ENCODE data around the gene SCYL3. TPM values are rescaled to one million over a fixed set of nuclear protein-coding genes. Genes with fewer than 3 reads are reported as not detected.
A peak's percentile ranks its signal among the peaks of the same experiment; 100 is the strongest.

Gene SCYL3
- total RNA-seq, 1 experiment from 2014 or later = 5.9 TPM

DNA sequence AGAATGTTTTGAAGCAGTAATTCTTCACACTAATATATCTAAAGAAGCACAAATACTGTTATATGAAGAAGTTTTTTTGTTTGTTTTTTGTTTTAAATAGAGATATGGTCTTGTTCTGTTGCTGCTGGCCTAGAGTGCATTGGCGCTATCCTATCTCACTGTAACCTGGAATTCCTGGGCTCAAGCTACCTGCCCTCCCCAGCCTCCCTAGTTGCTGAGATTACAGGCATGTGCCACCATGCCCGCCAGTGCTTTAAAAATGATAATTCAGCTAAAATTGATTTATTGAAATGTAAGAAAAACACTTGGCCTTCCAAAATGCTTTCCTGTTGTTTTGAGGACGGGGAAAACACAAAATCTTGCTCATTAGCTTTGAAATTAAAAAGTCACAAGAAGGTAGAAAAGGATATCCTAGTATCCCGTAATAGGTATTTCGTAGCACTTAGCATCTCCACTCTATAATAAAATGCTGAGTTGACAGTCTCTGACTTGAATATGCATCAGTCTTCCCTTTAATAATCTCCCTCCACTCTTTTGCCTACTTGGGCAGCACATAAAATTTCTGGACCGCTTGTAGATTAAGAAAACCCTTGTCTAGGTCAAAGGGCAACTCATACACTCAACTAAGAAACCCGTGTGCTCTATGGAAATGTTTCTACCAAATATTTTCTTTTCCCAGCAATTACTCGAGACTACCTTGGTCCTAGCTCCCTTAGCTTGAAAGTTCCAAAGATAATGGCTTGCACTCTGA lies 1.3 kb downstream of the SCYL3 start:
- Histone ChIP-seq H3K36me3 (ENCODE audit: control insufficient read depth, insufficient read depth, low read length) (no peaks in the 10 kb centered on the region), H3K9me3 (no peaks in the 10 kb centered on the region), H3K27me3 (replicated peaks; ENCODE audit: control insufficient read depth, insufficient read depth, low read length) (no peaks in the 10 kb centered on the region), H3K4me3 (ENCODE audit: low read depth, low read length) (peak overlapping the region; percentile 63), H3K4me1 (peaks cover 26% of the 10 kb centered on the region)
- Mint-ChIP-seq H3K4me3 (ENCODE audit: unreplicated experiment) (peak overlapping the region; percentile 85), H3K27me3 (ENCODE audit: insufficient read depth, unreplicated experiment) (peaks cover 7% of the 10 kb centered on the region), H3K36me3 (ENCODE audit: insufficient read depth, unreplicated experiment) (peaks cover 23% of the 10 kb centered on the region), H3K4me1 (ENCODE audit: low read depth, unreplicated experiment) (peaks cover 28% of the 10 kb centered on the region), H3K27ac (ENCODE audit: unreplicated experiment) (peak overlapping the region; percentile 100), H3K9me3 (ENCODE audit: unreplicated experiment) (no peaks in the 10 kb centered on the region)
- intact Hi-C loops (cut with micrococcal nuclease; ENCODE audit: unreplicated experiment) = loop anchor here (5.0 kb wide), 1 partner anchor 320 kb away; no protein-coding TSS in a partner anchor
- TF ChIP-seq, protein P1, sequence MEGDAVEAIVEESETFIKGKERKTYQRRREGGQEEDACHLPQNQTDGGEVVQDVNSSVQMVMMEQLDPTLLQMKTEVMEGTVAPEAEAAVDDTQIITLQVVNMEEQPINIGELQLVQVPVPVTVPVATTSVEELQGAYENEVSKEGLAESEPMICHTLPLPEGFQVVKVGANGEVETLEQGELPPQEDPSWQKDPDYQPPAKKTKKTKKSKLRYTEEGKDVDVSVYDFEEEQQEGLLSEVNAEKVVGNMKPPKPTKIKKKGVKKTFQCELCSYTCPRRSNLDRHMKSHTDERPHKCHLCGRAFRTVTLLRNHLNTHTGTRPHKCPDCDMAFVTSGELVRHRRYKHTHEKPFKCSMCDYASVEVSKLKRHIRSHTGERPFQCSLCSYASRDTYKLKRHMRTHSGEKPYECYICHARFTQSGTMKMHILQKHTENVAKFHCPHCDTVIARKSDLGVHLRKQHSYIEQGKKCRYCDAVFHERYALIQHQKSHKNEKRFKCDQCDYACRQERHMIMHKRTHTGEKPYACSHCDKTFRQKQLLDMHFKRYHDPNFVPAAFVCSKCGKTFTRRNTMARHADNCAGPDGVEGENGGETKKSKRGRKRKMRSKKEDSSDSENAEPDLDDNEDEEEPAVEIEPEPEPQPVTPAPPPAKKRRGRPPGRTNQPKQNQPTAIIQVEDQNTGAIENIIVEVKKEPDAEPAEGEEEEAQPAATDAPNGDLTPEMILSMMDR (IDR thresholded peaks at IDR 0.05; ENCODE audit: insufficient read depth in 1 of 2, low read depth in 1 of 2, low read length in 1 of 2, severe bottlenecking in 1 of 2, unreplicated experiment in 1 of 2) = no peak
- no peak for DNase-seq
- TSS peak; percentile 44 for BruUV-seq (replicated peaks)
- POLR2A ChIA-PET = no interaction called here
- CTCF ChIA-PET = interaction anchor here (0.7 kb wide), 1 partner anchor 1289 kb away, joined by 3 read pairs; no protein-coding TSS in a partner anchor

DNA sequence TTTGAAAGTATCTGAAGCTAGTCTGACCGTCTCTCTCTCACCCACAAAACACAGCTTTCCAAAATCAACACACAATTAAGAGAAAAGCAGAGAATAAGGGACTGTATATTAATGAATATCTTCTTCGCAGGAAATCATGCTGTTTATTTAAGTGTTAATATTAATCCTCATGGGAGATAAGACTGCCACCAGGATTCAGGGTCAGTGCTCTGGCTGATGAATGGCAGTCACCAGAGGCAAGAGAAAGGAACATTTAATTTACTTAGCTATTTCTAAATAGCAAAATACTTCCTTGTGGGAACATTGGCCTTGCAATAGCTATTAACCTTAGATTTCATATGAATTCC lies 2.2 kb downstream of the SCYL3 start:
- Mint-ChIP-seq H3K4me3 (ENCODE audit: unreplicated experiment) (peak overlapping the region; percentile 61), H3K27ac (ENCODE audit: unreplicated experiment) (peak overlapping the region; percentile 73), H3K36me3 (ENCODE audit: insufficient read depth, unreplicated experiment) (peaks cover 27% of the 10 kb centered on the region), H3K4me1 (ENCODE audit: low read depth, unreplicated experiment) (peaks cover 28% of the 10 kb centered on the region), H3K27me3 (ENCODE audit: insufficient read depth, unreplicated experiment) (peaks cover 3% of the 10 kb centered on the region), H3K9me3 (ENCODE audit: unreplicated experiment) (no peaks in the 10 kb centered on the region)
- POLR2A ChIA-PET = no interaction called here
- BruUV-seq (replicated peaks) = no TSS peak
- intact Hi-C loops (cut with micrococcal nuclease; ENCODE audit: unreplicated experiment) = loop anchor here (5.0 kb wide), 1 partner anchor 319 kb away; no protein-coding TSS in a partner anchor
- H3K9me3 ChIP-seq = no peaks in the 10 kb centered on the region
- H3K36me3 ChIP-seq (ENCODE audit: control insufficient read depth, insufficient read depth, low read length) = no peaks in the 10 kb centered on the region
- DNase-seq = no peak
- TF ChIP-seq, protein P1 (IDR thresholded peaks at IDR 0.05; ENCODE audit: insufficient read depth in 1 of 2, low read depth in 1 of 2, low read length in 1 of 2, severe bottlenecking in 1 of 2, unreplicated experiment in 1 of 2) = no peak
- no peaks in the 10 kb centered on the region for H3K27me3 ChIP-seq (replicated peaks; ENCODE audit: control insufficient read depth, insufficient read depth, low read length)
- CTCF ChIA-PET = interaction anchor here (0.7 kb wide), 1 partner anchor 1288 kb away, joined by 3 read pairs; no protein-coding TSS in a partner anchor
- H3K4me3 ChIP-seq (ENCODE audit: low read depth, low read length) = no peak overlapping the region
- H3K4me1 ChIP-seq = peaks cover 26% of the 10 kb centered on the region

DNA sequence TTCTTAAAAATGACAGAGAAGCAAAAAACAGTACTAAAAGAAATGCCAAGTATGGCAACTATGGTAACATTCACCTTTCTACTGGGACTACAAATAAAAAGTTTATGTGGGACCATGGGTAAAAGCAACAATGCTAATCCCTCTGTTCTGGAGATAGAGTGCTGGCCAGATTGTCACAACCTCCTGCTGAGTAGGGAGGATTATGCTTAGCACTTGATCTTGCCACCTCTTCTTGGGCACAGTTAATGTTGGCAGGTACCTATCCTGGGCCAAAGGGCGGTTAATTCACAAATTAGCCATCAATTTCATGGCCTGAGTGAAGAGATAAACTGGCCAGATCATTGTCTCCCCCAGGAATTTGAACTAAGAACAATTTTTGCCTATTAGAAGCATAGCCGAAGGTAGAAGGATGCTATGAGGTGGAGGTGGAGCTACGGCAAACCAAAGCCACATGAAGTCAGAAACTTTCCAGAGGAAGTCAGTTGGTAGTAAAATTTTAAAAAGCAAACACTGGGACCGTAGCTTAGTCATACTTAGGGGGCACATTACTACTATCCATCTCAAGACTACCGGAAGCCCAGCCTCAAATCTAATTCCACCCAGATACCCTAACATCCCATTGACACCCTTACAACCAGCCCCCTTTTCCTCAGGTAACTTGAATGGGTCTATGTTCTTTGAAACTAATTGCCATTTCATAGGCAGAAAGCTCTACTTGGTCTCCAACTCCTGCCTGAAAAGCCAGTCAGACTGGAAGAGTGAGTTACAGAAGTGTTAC lies 2.7 kb downstream of the SCYL3 start:
- peak overlapping the region; percentile 73 for H3K27ac Mint-ChIP-seq (ENCODE audit: unreplicated experiment)
- peak overlapping the region; percentile 61 for H3K4me3 Mint-ChIP-seq (ENCODE audit: unreplicated experiment)
- no peaks in the 10 kb centered on the region for H3K27me3 Mint-ChIP-seq (ENCODE audit: insufficient read depth, unreplicated experiment)
- H3K4me1 ChIP-seq = peaks cover 26% of the 10 kb centered on the region
- POLR2A ChIA-PET = no interaction called here
- no peaks in the 10 kb centered on the region for H3K27me3 ChIP-seq (replicated peaks; ENCODE audit: control insufficient read depth, insufficient read depth, low read length)
- H3K9me3 ChIP-seq = no peaks in the 10 kb centered on the region
- no peaks in the 10 kb centered on the region for H3K36me3 ChIP-seq (ENCODE audit: control insufficient read depth, insufficient read depth, low read length)
- DNase-seq = peak; percentile 42 to 68
- H3K9me3 Mint-ChIP-seq (ENCODE audit: unreplicated experiment) = no peaks in the 10 kb centered on the region
- intact Hi-C loops (cut with micrococcal nuclease; ENCODE audit: unreplicated experiment) = loop anchor here (5.0 kb wide), 1 partner anchor 319 kb away; no protein-coding TSS in a partner anchor
- TF ChIP-seq, protein P1 (IDR thresholded peaks at IDR 0.05; ENCODE audit: insufficient read depth in 1 of 2, low read depth in 1 of 2, low read length in 1 of 2, severe bottlenecking in 1 of 2, unreplicated experiment in 1 of 2) = no peak
- BruUV-seq (replicated peaks) = no TSS peak
- peaks cover 28% of the 10 kb centered on the region for H3K4me1 Mint-ChIP-seq (ENCODE audit: low read depth, unreplicated experiment)
- peaks cover 33% of the 10 kb centered on the region for H3K36me3 Mint-ChIP-seq (ENCODE audit: insufficient read depth, unreplicated experiment)
- CTCF ChIA-PET = no interaction called here
- no peak overlapping the region for H3K4me3 ChIP-seq (ENCODE audit: low read depth, low read length)
